ENCODE results near the gene C1orf232. TPM values are rescaled to one million over a fixed set of nuclear protein-coding genes. Genes with fewer than 3 reads are reported as not detected.

The C1orf232 gene
- total and polyA plus RNA-seq, 9 donors = not detected

- H3K27ac ChIP-seq = no peak overlapping the region
- TF ChIP-seq POLR2A (IDR thresholded peaks at IDR 0.05) (no peak), CTCF (IDR thresholded peaks at IDR 0.05) (no peak), EP300 (IDR thresholded peaks at IDR 0.05) (no peak)
- H3K27me3 ChIP-seq = no peaks in the 10 kb centered on the region
- H3K4me3 ChIP-seq = no peak overlapping the region
- H3K4me1 ChIP-seq (ENCODE audit: insufficient read depth) = no peaks in the 10 kb centered on the region
- no peaks in the 10 kb centered on the region for H3K36me3 ChIP-seq
- H3K9me3 ChIP-seq = no peaks in the 10 kb centered on the region
- intact Hi-C loops (cut with DNase I) = no loop called here
- 91 to 94% (median 93%) methylated on average over 21 of the region's 21 CpGs for WGBS, 3 donors
- no peak for DNase-seq
Observed at GRCh38 chr1:26184883-26185282, 16.1 kb upstream of the C1orf232 start.

GRCh38 chr1:26184086-26184485 lies 15.3 kb upstream of the C1orf232 start:
- intact Hi-C loops (cut with DNase I) = no loop called here
- Histone ChIP-seq H3K27me3 (no peaks in the 10 kb centered on the region), H3K4me3 (no peak overlapping the region), H3K4me1 (ENCODE audit: insufficient read depth) (no peaks in the 10 kb centered on the region), H3K9me3 (no peaks in the 10 kb centered on the region), H3K36me3 (no peaks in the 10 kb centered on the region), H3K27ac (no peak overlapping the region)
- TF ChIP-seq EP300 (IDR thresholded peaks at IDR 0.05) (no peak), POLR2A (IDR thresholded peaks at IDR 0.05) (no peak), CTCF (IDR thresholded peaks at IDR 0.05) (no peak)
- whole genome bisulfite sequencing, 3 donors = 86 to 89% (median 87%) methylated on average over 7 of the region's 7 CpGs
- no peak for DNase-seq

GRCh38 chr1:26182383-26182696 lies 13.6 kb upstream of the C1orf232 start:
- Histone ChIP-seq H3K27me3 (no peaks in the 10 kb centered on the region), H3K4me1 (ENCODE audit: insufficient read depth) (no peaks in the 10 kb centered on the region), H3K36me3 (no peaks in the 10 kb centered on the region), H3K27ac (no peak overlapping the region), H3K4me3 (no peak overlapping the region), H3K9me3 (no peaks in the 10 kb centered on the region)
- WGBS, 3 donors = 73 to 77% (median 76%) methylated on average over 7 of the region's 7 CpGs
- TF ChIP-seq CTCF (IDR thresholded peaks at IDR 0.05) (no peak), EP300 (IDR thresholded peaks at IDR 0.05) (no peak), POLR2A (IDR thresholded peaks at IDR 0.05) (no peak)
- intact Hi-C loops (cut with DNase I) = no loop called here
- no peak for DNase-seq

GRCh38 chr1:26181586-26182382 lies 13.0 kb upstream of the C1orf232 start:
- intact Hi-C loops (cut with DNase I) = no loop called here

More at GRCh38 chr1:26181586-26182382, 13.0 kb upstream of the C1orf232 start:
- Histone ChIP-seq H3K27me3 (no peaks in the 10 kb centered on the region), H3K27ac (no peak overlapping the region), H3K9me3 (no peaks in the 10 kb centered on the region), H3K4me1 (ENCODE audit: insufficient read depth) (no peaks in the 10 kb centered on the region), H3K4me3 (no peak overlapping the region), H3K36me3 (no peaks in the 10 kb centered on the region)
- no peak for TF ChIP-seq CTCF (IDR thresholded peaks at IDR 0.05)
- TF ChIP-seq POLR2A (IDR thresholded peaks at IDR 0.05) = no peak
- no peak for TF ChIP-seq EP300 (IDR thresholded peaks at IDR 0.05)
- no peak for DNase-seq
- WGBS, 3 donors = 61 to 68% (median 67%) methylated on average over 9 of the region's 9 CpGs

All from ovary (tissue), 9 donors.